ENCODE data around the gene PSMB1. TPM values are rescaled to one million over a fixed set of nuclear protein-coding genes. Genes with fewer than 3 reads are reported as not detected.

Gene PSMB1
- total and polyA plus RNA-seq, 9 of the 15 experiments (the other 6 are each of a cell fraction or from before 2014, with no cell fraction given), result 447 to 2,953 (median 884) TPM

- TF ChIP-seq LCOR (CRISPR knock-in tag; IDR thresholded peaks at IDR 0.05), result peak; percentile 90; the same call in 1 of the 2 replicates
- TF ChIP-seq FOSL1 (tag; conservative IDR thresholded peaks at IDR 0.05), result 0 out of 2 replicates have a peak, but pooled peaks have one; percentile 9
- TF ChIP-seq ESRRB (CRISPR knock-in tag; IDR thresholded peaks at IDR 0.05; ENCODE audit: borderline replicate concordance), result no peak
- peak; percentile 67 for TF ChIP-seq TEAD4 (IDR thresholded peaks at IDR 0.05; ENCODE audit: low read length)
- TF ChIP-seq TEAD4 (CRISPR knock-in tag; IDR thresholded peaks at IDR 0.05; ENCODE audit: borderline replicate concordance), result no peak
- TF ChIP-seq ZNF778 (CRISPR knock-in tag; IDR thresholded peaks at IDR 0.05), result no peak
- no peak; the same call in 1 of the 2 replicates for TF ChIP-seq ZNF263 (CRISPR knock-in tag; IDR thresholded peaks at IDR 0.05; ENCODE audit: borderline replicate concordance)
- 0 out of 2 replicates have a peak, but pooled peaks have one; percentile 6 for TF ChIP-seq ZNF121 (CRISPR knock-in tag; conservative IDR thresholded peaks at IDR 0.05)
- TF ChIP-seq KLF13 (tag; IDR thresholded peaks at IDR 0.05; ENCODE audit: borderline replicate concordance, low read depth), result no peak
- peak; percentile 98 for TF ChIP-seq EP400 (IDR thresholded peaks at IDR 0.05)
- no peak for TF ChIP-seq USF1 (CRISPR knock-in tag; IDR thresholded peaks at IDR 0.05)
- TF ChIP-seq FOS (IDR thresholded peaks at IDR 0.05; ENCODE audit: extremely low read depth, insufficient read length), result no peak
- no peak for TF ChIP-seq THRA (IDR thresholded peaks at IDR 0.05)
- TF ChIP-seq ZNF224 (CRISPR knock-in tag; IDR thresholded peaks at IDR 0.05), result peak; percentile 59; the same call in 1 of the 2 replicates
- 0 out of 2 replicates have a peak, but pooled peaks have one; percentile 52 for TF ChIP-seq RUNX1 (IDR thresholded peaks at IDR 0.05; ENCODE audit: low read depth)
- TF ChIP-seq EP300 (IDR thresholded peaks at IDR 0.05; ENCODE audit: low read length), result peak; percentile 39
- TF ChIP-seq MCM5 (IDR thresholded peaks at IDR 0.05; ENCODE audit: low read depth), result no peak
- peak; percentile 74; the same call in 1 of the 2 replicates for TF ChIP-seq TFAP4 (CRISPR knock-in tag; IDR thresholded peaks at IDR 0.05; ENCODE audit: borderline replicate concordance)
- TF ChIP-seq TCF7 (IDR thresholded peaks at IDR 0.05; ENCODE audit: borderline replicate concordance), result no peak; the same call in 1 of the 2 replicates
- TF ChIP-seq ERF (CRISPR knock-in tag; IDR thresholded peaks at IDR 0.05), result no peak
- TF ChIP-seq CTCFL (IDR thresholded peaks at IDR 0.05; ENCODE audit: borderline replicate concordance, insufficient read depth, low read depth, low read length, poor library complexity, severe bottlenecking), result no peak
- no peak for TF ChIP-seq ZKSCAN3 (CRISPR knock-in tag; IDR thresholded peaks at IDR 0.05)
These were observed at the start of gene PSMB1 (continued) for GRCh38 chr6:170552765-170553533.

Data from K562 (cell line).